GM18507 (cell line): ENCODE results near the gene ITPR3.

ENCODE experiments used
- DNase-seq: peaks from one replicate; pipeline ENCODE4 v3.0.0; 2011; ENCODE audit warnings: low read depth; ENCODE audit not compliant: insufficient read length; ENCODE audit errors: extremely low spot score
- FAIRE-seq: peaks from 2 replicates; lab custom pipeline; 2011; peaks lifted over from hg19 to GRCh38; lab: Jason Lieb, UNC

The ITPR3 gene

GRCh38 chr6:33722103-33722623 lies 101.0 kb downstream of the ITPR3 start:
- no peak for DNase-seq
- FAIRE-seq: no peak

GRCh38 chr6:33723371-33724085 lies 102.4 kb downstream of the ITPR3 start:
- DNase-seq (no peak), FAIRE-seq (no peak)

DNA sequence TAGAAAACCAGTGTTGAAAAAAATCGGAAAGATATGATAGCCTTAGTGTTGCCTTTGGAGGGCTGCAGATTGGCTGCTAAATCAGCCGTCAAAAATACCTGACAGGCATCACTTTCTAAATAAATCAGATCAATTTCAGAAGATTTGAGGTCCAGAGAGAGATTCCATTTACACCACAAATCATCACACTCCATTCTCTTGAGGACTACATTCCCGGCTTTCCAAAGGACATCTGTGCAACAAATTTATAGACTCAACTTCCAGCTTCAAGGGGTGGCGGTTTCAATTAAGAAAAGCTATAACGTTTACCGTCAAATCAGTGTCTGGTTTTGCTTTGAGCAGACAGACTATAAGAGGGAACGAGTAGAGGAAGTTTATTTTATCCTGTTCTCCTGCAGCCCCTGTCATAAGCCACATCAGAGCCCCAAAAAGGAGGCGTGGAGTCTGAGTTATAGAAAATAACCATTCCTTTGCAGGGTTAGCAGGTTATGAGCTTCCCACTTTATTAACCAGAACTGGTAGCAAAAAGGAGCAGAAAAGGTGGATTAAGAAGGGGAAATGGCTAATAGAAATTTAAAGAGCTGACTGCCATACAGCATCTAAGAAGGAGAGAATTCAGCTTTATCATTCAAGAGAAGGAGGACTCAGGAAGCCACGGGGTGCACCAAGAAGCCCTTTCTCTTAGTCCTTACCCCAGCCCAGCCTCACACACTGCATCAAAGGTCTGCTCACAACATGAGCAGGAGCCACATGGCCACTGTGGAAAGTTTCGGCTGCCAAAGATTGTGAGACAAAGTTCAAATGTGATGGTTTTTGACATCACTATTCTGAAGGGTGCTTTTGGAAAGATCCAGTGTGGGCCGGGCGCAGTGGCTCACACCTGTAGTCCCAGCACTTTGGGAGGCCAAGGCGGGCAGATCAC lies 103.2 kb downstream of the ITPR3 start:
- DNase-seq: no peak
- FAIRE-seq: no peak

GRCh38 chr6:33725222-33725621 lies 104.1 kb downstream of the ITPR3 start:
- DNase-seq: no peak
- FAIRE-seq: no peak

DNA sequence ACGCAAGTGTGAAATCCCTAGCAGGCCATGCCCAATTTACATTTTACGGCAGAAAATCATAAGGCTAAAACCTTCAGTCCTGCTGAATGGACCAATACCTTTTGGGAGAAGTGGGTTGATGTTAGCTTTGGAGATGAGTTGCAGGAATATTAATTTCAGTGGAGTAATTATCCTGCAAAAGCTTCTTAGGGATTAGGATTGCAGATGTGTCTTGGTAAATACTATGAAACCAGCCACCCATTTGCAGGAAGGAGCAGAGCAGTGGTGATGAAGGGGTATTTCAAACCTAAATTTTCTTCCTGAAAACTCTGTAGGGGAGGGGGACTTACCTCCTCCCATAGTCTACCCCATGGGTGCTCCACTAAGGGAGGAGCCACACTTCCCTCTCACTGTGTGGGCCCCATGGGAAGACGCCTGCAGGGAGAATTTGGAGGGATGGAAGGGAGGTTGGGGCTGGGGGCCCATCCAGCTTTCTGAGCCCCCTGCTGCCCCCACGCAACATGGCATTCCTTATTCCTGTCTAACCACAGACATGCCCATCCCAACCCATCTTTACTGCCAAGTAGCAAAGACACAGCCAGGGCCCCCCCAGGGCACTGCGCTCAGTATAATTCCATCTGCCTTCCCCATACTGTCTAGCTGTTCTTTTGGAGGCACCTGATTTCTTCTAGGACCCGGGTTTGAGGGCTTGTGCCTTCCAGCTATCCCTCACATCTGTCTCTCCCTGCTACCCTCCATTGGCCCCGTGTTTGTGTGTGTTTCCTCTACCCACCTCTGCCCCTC lies 105.0 kb downstream of the ITPR3 start:
- FAIRE-seq: no peak
- no peak for DNase-seq

DNA sequence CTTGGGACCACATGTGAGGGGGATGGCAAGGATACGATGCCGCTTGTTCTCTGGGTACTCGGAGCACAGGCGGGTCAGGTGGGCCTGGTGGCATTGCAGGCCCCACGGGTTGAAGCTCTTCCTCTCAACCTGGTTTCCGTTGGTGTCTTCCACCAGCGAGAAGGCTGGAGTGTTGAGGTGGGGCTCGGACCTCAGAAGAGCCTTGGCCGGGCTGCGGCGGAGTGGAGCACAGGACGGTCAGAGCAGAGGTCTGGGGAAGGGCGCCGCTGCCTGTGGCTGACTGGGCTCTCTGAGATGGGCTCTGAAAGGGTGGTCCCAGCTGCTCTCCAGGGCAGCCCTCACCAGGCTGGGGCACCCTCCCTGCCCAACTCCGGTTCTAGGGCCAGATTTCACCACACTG lies 105.6 kb downstream of the ITPR3 start:
- FAIRE-seq (no peak), DNase-seq (no peak)

- DNase-seq: no peak
- FAIRE-seq: no peak
Observed at GRCh38 chr6:33727126-33727525, 106.0 kb downstream of the ITPR3 start.

DNA sequence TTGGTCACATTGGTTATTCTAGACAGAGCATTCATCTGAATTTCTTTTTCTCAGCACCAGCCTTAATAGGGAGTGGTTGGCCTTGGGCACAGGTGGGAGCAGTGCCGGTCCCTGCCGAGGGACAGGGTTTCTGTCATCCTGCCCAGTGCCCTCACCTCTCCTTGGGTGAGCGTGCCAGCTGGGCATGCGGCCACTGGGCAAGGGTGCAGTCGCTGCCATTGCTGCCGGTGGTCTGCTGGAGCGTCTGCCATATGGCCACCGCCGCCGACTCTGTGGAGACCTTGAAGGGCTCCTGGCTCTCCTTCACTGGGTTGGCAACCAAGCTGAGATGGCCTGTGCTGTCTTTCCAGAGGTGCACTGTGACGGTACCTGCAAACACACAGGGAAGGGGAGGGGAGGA lies 106.8 kb downstream of the ITPR3 start:
- FAIRE-seq (no peak), DNase-seq (no peak)

GRCh38 chr6:33728438-33728837 lies 107.3 kb downstream of the ITPR3 start:
- no peak for FAIRE-seq
- DNase-seq: no peak

GRCh38 chr6:33729059-33729458 lies 107.9 kb downstream of the ITPR3 start:
- no peak for FAIRE-seq
- no peak for DNase-seq

GRCh38 chr6:33730611-33731010 lies 109.5 kb downstream of the ITPR3 start:
- FAIRE-seq (no peak), DNase-seq (no peak)

- FAIRE-seq (no peak), DNase-seq (no peak)
Observed at GRCh38 chr6:33731035-33731434, 109.9 kb downstream of the ITPR3 start.

- FAIRE-seq: no peak
- DNase-seq: no peak
Observed at GRCh38 chr6:33731751-33732282, 110.7 kb downstream of the ITPR3 start.

DNA sequence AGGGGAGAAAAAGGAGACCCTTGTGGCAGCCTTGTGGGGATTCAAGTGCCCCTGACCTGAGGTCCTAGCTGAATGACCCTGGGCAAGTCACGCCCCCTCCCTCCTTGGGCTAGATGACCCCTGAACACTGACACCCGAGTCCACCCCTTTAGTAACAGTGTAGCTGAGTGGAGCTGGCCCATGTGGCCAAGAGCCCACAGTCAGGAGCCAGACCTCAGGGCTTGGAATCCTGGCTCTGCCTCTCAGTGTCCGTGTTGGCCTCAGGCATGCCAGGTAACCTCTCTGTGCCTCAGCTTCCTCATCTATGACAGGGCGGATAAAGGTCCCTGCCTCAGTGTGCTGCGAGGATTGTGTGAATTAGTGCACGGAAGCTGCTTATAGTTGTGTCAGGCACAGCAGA lies 111.3 kb downstream of the ITPR3 start:
- no peak for DNase-seq
- no peak for FAIRE-seq

GRCh38 chr6:33732817-33733708 lies 111.9 kb downstream of the ITPR3 start:
- DNase-seq (no peak), FAIRE-seq (no peak)

- no peak for FAIRE-seq
- no peak for DNase-seq
Observed at GRCh38 chr6:33733709-33734007, 112.5 kb downstream of the ITPR3 start.

- DNase-seq: no peak
- FAIRE-seq: no peak
Observed at GRCh38 chr6:33735216-33735615, 114.1 kb downstream of the ITPR3 start.

- DNase-seq (no peak), FAIRE-seq (no peak)
Observed at GRCh38 chr6:33737267-33738026, 116.3 kb downstream of the ITPR3 start.
